HG03342 (cell line): Measurements from ENCODE around the gene WDR82.
A peak's percentile ranks its signal among the peaks of the same experiment; 100 is the strongest.

Experiments used
- ATAC-seq: cut with Tn5 transposase; IDR thresholded peaks from one replicate; pipeline ENCODE4 v1.9.1; 2021; ENCODE audit warnings: mild to moderate bottlenecking, moderate library complexity; ENCODE audit not compliant: unreplicated experiment

The WDR82 gene

DNA sequence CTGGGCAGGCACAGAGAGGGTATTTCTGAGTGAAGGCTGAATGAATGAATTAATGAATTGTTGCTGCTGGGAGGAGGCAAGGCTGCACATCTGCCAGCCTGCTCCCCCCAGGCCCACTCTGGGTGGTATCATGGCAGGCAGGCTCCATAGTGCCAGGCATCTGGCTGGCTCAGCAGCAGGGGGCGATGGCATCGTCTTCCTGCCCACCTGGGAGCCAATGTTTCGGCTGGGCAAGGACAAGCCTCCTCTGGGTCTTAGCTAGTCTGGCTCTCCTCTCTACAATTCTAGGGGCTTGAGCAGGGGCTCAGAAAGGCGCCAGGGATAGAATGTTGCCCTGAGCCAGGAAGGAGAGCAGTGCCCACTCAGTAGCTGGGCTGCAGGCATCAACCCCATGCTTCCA is 51.3 kb downstream of the WDR82 start:
- no peak for ATAC-seq

DNA sequence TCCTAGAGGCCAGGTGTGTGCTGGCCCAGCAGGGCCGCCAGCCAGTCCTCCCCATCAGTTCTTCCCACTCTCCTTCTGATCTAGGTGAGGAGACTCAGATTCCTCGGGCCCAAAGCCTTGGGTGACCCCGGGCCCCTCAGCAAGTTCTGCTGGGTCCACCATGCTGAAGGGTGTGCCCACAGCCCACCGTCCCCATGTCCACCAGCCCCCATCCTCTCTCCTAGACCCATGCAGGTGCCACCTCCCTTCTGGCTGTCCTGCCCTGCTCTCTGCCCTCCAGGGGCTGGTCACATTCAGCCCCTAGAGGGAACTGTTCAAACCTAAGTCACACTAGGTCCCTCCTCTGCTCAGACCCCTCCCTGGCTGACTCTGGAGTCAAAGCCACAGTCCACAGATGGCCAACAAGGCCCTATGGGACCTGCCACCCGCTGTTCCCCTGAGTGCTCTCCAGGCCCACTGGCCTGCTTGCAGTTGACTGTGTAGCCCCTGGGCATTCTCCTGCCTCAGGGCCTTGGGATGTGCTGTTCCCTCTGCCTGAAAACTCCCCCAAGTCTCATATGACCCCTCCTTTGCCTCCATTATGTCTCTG is 52.1 kb downstream of the WDR82 start:
- no peak for ATAC-seq

DNA sequence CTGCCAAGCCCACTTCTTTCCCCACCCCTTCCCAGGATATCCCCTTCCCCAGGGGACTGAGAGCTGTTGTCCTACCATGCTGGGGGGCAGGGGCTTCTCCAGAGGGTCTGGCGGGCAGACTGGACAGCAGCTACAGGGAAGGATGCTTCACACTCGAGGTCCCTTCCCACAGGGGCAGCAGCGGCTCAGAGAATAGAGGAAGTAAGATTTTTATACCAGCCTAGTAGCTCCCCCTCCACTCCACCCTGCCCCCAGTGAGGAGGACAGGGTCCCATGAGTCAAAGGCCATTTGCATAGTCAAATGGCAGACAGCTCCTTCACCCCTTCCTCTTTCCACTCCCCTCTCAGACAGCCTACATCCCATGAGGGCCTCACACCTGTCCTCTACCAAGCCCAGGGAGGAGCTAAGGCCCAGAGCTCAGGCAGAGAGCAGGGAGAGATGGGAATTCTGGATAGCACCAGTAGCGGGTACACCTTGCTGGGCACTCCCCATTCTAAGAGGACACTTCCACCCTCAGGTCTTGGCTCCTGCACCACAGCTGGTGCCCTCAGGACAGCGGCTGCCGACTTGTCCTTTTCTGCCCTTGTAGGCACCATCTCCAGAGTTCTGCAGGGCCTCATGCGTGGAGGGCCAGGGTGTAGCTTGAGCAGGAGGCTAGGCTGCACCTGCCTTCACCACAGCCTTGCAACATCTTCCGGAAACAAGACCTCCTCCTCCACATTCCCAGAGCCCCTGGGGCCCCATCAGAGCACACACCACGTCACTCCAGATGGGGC is 52.8 kb downstream of the WDR82 start, which contains the start of gene TLR9:
TSS of gene TLR9 (minus strand) at position 194 of the 777 bp plus-strand sequence. CDS start at position 78, 116 bp downstream.
- peak; percentile 80 for ATAC-seq

DNA sequence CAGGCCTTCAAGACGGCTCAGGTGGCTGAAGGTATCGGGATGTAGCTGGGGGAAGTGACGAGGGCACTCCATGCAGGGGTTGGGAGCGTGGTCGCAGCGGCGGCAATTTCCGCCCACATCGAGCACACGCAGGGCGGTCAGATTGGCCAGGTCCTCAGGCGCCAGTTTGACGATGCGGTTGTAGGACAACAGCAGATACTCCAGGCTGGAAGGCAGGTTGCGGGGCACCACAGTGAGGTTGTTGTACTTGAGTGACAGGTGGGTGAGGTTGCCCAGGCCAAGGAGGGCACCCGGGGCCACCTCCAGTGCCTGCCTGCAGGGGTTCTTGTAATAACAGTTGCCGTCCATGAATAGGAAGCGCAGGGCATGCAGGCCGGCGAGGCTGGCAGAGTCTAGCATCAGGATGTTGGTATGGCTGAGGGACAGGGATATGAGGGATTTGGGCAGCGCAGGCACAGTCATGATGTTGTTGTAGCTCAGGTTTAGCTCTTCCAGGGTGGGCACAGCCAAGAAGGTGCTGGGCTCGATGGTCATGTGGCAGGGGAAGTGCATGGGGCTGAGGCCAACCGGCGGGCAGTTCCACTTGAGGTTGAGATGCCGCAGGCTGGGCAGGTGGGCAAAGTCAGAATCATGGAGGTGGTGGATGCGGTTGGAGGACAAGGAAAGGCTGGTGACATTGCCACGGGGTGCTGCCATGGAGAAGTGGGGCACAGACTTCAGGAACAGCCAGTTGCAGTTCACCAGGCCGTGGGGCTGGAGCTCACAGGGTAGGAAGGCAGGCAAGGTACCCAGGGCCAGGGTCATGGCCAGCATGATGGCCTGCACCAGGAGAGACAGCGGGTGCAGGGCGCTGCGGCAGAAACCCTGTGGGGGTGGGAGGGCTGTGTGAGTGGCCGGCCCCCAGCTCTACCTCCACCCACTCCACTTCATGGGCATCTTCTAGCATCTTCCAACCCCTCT is 54.7 kb downstream of the WDR82 start:
- ATAC-seq: no peak

DNA sequence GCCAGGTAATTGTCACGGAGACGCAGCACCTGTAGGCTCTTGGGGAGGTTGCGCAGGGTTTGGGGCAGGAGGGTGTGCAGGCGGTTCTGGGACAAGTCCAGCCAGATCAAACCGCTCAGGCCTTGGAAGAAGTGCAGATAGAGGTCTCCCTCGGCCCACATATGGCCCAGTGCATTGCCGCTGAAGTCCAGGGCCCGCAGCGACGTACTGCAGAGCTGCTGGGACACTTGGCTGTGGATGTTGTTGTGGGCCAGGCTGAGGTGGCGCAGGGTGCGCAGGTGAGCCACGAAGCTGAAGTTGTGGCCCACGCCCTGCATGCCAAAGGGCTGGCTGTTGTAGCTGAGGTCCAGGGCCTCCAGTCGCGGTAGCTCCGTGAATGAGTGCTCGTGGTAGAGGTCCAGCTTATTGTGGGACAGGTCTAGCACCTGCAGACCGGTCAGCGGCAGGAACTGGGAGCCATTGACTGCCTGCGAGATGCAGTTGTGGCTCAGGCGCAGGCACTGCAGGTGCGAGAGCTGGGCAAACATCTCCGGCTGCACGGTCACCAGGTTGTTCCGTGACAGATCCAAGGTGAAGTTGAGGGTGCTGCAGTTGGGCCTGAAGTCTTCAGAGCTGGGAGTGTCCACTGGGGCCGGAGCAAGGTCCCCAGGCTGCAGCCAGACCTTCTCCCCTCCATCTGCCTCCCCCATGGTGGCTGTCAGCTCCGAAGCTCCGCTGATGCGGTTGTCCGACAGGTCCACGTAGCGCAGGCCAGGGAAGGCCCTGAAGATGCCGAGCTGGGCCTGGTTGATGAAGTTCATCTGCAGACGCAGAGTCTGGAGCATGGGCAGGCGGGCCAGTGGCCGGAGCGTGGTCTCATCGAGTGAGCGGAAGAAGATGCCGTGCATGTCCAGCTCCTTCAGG is 55.9 kb downstream of the WDR82 start:
- ATAC-seq: no peak

DNA sequence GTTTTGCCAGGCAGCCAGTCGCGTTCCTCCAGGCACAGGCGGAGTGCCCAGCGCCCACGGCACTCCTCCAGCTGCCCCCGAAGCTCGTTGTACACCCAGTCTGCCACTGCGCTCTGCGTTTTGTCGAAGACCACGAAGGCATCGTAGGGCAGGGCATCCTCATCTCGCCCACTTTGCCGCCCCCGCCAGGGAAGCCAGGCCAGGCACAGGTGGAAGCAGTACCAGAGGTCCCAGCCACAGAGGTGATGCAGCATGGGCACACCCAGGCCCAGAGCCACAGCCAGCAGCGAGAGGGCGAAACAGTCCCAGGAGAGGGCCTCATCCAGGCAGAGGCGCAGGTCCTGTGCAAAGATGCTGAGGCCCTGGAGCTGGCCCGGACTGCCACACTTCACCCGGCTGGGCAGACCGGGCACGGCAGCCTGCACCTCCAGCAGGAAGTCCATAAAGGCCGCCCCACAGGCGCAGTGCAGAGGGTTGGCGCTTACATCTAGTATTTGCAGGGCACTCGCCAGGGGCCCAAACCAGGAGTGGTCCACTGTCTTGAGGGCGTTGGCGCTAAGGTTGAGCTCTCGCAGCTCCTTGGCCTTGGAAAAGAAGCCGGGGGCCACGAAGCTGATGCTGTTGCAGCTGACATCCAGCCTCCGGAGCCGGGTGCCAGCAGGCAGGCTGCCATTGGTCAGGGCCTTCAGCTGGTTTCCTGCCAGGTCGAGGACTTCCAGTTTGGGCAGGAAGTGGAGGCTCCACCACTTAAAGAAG is 56.7 kb downstream of the WDR82 start:
- no peak for ATAC-seq

DNA sequence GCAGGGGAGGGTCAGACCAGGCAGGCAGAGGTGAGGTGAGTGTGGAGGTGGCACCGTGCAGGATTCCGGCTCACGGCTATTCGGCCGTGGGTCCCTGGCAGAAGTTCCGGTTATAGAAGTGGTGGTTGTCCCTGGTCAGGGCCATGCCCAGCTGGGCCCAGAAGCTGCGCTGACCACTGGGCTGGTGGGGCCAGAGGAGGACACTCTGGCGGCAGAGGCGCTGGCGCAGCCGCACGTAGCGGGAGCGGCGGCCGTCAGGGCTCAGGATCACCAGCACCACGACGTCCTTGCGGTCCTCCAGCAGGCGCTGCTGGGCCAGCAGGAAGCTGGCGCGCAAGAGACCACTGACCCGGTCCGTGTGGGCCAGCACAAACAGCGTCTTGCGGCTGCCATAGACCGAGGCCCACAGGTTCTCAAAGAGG is 57.3 kb downstream of the WDR82 start:
- no peak for ATAC-seq

DNA sequence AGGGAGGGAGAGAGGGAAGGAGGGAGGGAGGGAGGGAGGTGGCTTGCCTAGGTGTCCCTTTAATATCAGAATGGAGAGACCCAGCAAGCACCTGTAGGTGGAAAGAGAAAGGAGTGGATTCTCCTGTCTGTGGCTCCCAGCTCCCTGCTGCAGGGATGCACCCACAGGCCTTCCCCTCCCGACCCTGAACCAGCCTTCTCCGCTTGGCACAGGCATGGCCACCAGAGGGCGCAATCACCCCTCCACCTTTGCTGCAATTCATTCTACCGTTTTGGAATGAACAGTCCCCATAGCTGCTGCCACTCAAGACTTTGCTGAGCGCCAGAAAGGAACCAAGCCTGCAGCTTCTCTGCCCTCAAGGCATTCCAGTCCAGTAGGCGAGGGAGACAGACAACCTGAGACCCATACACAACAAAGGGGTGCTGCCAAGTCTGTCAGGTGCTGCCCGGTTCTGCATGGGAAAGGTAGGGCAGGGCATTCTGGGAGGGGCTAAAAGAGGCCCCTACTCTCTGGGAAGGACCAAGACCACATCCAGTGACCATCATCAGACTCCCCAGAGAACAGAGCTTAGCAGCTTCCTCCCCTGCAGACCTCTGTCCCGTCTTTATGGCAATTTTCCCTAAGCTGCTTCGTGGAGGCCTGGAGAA is 57.9 kb downstream of the WDR82 start:
- peak; percentile 48 for ATAC-seq

DNA sequence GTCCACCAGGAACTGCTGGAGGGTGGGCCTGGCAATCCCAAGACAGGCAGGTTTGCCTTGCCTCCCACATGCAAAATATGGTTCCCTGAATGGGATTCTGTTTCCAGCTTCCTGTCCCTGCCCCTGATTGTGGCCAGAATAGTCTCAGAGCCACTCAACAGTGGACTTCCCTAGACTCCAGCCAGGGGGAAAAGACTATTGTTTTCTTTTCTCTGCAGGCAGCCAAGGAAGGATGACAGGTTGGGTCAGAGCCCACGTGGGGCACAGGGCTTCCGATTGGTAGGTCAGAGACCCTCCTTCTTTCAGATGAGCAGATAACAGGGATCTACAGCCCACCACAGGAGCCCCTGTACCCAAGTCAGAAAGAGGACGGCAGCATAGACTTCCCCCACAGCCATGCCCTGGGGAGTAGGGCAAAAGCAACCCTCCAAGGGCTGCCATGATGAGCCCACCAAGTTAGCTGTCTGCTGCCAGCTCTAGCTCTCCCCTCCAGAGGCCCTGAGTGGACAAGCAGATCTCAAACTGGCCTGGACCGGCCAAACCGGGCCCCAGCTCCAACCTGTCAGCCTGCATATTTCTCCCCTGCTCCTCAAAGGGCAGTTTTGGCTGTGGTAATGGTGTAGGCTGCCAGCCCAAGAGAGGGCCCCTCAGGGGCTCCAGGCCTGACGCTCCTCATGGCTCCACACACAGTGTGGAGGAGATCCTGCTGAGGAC is 59.4 kb downstream of the WDR82 start:
- ATAC-seq: no peak

DNA sequence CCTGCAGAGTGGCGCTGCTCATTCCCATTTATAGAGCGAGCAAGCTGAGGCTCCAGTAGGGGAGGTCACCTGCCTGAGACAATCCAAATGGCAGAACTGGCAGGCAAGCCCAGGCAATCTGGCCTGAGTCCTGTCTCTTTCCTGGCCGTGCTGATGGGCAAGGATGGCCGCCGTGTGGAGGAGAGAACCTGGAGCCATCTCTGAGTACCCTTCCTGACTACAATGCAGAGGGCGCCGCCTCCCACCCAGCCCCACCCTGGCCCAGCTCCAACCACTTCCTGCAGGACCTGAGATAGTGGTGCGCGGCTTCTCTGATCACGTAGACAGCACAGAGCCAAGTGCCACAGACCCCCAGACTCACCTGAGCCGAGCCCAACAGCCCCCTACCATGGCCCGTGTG is 60.0 kb downstream of the WDR82 start:
- no peak for ATAC-seq

DNA sequence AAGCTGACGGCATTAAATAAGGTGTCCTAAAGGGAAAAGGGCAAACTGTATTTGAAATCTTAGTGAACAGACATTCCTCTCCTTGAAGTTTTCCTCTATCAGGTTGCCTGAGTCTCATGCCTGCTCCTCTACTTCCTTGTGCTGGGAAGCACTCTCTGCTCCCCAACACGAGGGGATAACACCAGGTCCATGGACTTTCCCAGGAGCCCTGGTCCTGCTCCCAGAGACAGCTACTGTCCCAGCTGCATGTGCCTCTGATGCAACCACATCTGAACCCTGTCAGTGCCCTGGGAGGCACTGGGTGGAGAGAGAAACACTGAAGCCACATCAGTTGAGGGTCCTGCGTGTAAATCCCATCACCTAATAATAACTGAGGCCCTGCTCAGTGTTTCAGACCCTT is 60.4 kb downstream of the WDR82 start:
- no peak for ATAC-seq

DNA sequence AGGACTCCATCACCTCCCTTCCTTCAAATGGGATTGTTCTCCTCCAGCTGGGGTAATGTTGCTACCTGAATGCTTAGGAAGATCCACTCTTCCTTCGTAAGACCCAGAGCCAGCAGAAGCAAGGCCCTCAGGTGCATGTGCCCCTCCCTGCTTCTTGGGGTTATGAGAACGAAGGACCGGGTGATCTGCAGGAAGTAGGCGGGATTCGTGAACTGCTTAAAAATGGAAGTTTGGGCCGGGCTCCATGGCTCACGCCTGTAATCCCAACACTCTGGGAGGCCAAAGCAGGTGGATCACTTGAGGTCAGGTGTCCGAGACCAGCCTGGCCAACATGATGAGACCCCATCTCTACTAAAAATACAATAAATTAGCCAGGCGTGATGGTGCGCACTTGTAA is 61.0 kb downstream of the WDR82 start:
- no peak for ATAC-seq

DNA sequence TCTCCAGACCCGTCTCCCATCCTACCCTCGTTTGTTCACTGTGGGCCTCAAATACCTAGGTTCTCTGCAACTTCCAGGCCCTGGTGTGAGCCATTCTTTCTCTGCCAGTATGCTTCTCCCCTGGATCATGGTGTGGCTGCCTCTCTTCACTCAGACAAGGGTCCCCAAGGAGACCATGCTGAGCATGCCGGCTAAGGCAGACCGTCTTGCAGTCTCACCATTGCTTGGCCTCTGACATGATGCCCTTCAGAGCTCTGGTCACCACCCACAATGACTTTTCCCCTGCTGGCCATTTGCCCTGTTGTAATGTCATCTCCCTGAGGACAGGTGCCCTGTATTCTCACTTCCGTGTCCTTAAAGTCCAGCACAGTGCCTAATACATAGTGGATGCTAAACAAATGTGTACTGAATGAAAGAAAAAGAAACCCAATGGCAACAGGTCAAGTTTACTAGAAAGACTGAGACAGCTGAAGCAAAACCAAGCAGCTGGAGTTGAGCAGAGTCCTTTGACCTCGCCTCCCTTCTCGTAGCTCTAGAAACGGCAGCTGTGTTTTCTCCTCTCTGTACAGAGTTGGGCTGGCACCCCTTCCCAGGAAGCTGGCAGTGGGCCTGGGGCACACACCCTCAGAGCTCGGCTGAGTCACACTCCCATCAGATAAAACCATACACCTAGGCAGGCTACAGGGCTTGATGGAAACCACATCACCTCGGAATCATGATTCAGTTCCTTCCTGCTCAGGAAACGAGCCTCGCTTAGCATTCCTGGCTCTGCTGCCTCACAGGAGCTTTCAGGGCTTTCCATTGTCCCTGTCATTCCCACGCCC is 61.7 kb downstream of the WDR82 start:
- ATAC-seq: no peak

DNA sequence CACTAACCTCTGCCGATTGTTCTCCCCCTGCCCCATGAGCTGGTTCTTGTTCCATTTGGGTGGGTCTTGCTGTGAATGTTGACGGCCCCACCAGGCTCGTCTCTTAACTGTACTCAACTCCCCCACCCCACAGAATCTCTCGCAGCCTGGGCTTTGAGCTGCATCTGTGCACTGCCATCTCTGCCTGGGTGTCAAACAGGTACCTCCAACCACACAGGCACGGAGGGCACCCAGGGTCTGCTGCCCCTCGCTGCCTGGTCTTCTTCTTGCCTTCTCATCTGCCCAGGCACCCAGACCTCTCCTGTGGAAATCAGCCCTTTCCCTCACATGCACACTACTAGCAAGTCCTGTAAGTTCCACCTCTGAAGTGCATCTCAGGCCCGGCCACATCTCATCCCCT is 63.1 kb downstream of the WDR82 start:
- no peak for ATAC-seq

DNA sequence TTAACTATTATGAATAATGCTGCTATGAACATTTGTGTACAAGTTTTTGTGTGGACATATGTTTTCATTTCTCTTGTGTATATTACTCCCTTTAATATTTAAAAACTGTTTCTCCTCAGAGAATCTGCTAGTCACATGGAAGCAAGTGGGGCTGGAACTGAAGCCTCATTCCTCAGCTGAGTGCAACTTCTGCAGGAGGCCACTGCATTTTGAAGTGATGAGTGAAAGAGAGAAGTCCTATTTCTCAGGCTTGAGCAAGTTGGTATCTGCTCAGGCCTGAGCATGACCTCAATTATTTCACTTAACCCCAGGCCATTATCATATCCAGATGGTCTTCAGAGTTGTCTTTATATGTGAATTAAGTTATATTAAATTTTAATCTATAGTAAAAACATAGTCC is 64.5 kb downstream of the WDR82 start:
- ATAC-seq: no peak

DNA sequence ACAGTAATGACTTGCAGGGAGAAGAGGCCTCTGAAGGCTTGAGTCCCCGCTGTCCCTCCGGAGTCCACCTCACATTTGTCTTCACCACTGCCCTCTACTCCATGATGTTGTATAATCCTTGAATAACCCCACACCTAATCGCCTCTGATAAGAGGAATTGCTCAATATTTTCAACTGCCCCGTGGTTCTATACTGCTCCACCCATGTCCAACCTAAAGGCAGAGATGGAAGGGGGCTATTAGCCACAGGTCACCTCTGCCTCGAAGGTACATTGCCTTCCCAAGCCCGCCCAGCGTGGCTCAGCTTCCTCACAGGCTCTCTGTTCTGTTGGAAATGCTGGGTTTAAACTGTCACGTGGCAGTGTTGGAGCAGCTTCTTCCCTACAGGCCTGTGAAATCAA is 65.4 kb downstream of the WDR82 start:
- no peak for ATAC-seq

DNA sequence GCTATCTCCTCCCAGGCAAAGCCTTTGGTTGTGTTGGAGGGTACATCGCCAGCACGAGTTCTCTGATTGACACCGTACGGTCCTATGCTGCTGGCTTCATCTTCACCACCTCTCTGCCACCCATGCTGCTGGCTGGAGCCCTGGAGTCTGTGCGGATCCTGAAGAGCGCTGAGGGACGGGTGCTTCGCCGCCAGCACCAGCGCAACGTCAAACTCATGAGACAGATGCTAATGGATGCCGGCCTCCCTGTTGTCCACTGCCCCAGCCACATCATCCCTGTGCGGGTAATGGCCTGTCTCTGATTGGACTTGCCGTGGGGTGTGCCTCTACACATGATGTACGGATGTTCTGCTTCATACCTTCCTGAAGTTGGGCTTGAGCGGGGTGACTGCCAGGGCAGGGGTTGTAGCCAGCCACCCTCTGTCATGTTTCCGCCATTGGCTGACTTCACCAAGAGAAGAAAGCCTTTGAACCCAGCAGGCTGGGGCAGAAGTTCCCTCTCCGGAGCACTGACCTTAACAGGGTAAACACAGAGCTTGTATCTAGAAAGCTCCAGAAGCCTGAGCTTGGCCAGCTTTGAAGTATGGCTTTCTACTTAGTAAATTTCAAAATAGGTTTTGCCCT is 67.1 kb downstream of the WDR82 start:
- no peak for ATAC-seq
